Glomerular visceral epithelial cell (primary cell): ENCODE results near the gene NDUFB10.

Source experiments
- DNase-seq: peaks from one replicate; pipeline ENCODE4 v3.0.0-alpha.2; 2016; ENCODE audit errors: extremely low spot score

The NDUFB10 gene

GRCh38 chr16:2001456-2002355, 42.4 kb downstream of the NDUFB10 start:
- DNase-seq: no peak

DNA sequence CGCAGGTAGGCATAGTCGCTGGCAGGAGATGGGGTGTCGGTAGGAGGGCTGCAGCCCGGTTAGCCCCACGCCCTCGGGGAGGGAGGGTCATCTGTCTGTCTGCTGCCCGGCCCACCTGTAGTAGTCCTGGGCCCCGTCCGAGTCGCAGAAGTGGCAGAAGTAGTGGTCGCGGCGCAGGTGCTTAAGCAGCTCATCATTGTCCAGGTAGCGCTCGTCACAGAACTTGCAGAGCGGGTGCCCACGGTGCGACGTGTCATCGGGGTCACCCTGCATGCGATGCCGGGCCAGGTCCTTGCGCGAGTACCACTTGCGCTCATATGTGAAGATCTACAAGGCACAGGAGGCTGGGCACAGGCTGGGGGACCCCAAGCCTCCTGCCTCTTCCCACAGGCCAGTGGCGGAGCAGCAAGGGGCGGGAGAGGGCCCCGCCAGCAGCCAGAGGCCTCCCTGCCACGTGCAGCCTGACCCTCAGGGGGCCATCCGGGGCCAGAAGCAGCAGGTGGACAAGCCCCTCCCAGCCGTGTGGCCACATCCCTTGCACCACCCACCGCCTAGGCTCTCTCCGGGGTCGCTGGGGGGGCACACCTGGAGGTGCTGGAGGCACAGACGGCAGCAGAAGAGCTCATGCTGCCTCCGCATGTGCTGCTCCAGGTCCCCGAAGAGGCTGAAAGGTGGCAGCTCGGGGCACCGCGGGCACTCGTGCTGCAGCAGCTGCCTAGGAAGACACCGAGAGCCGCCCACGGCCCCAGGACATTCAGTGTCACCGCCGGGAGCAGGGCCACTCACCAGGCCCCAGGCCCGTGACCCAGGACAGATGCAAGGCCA, 43.3 kb downstream of the NDUFB10 start:
- DNase-seq: no peak

- DNase-seq: no peak
These were observed 44.0 kb downstream of the NDUFB10 start for GRCh38 chr16:2003231-2003826.

DNA sequence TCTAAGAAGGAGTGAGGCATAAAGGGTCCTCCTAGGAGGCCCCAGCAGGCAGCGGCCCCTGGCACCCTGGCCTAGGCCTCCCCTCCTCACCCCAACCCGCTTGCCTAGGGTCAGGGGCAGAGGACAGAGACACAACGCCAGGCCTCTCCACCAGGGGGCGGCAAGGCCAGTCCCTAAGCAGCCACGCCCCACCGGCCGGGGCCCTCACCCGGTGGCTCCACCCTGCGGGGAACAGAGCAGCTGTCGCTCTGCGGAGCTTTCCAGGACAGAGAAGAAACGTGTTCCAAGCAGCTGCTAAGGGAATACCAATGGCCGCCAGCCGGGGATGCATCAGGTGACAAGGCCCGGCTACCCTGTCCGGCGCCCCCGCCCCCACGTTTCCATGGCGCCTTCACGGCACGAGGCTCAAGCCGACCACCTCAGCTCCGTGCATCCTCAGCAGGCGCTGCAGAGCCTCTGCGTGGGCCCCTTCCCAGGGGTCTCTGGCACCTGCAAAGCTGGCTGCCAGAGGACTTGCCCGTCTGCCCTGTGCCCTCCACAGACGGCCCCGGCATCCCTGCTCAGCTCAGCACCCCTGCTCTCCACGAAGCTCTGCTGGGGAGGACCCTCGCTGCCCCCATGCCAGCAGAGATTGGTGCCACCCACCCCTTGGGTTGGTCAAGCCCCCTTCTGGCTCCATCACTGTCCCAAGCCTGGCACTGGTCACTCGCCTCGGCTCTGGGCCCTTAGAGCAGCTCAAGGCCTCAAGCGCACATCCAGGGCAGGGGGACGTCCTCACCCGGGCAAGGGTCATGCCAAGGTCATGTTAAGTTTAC, 44.7 kb downstream of the NDUFB10 start:
- peak; percentile 73 for DNase-seq

GRCh38 chr16:2004795-2005517, 45.6 kb downstream of the NDUFB10 start:
- DNase-seq: no peak

- no peak for DNase-seq
These were observed 46.3 kb downstream of the NDUFB10 start for GRCh38 chr16:2005646-2006045.

GRCh38 chr16:2006317-2006716, 47.0 kb downstream of the NDUFB10 start:
- DNase-seq: no peak

DNA sequence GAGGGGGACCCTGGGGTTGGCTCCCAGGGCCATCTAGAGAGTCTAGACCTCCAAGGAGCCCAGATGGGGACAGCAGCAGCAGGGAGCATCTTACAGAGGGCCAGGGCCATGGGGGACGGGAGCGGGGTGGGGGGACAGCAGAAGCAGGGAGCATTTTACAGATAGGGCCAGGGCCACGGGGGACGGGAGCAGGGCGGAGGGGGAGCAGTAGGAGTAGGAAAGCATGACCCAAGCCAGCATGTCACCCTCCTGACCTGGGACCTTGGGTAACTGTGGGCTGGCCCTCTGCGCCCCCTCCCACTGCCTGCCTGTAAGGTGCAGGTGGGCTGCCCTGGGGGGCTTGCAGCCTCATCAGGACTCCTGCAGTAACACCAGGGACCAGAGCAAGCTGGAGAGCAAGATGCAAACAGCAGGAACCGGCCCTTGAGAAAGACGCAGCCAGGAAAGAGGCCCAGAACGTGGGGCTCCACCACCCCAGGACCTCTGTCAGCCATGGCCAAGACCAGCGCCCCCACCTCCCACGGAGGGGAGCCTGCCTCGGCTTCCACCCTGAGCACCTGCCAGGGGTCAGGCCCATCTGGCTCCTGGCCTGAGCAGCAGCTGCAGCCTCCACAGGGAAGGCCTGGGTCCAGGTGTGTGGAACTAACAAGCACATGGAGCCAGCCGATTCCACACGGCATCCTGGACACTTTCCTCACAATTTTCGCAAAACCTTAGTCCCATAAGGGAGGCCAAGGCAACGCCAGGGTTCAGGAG, 47.9 kb downstream of the NDUFB10 start:
- DNase-seq: no peak

DNA sequence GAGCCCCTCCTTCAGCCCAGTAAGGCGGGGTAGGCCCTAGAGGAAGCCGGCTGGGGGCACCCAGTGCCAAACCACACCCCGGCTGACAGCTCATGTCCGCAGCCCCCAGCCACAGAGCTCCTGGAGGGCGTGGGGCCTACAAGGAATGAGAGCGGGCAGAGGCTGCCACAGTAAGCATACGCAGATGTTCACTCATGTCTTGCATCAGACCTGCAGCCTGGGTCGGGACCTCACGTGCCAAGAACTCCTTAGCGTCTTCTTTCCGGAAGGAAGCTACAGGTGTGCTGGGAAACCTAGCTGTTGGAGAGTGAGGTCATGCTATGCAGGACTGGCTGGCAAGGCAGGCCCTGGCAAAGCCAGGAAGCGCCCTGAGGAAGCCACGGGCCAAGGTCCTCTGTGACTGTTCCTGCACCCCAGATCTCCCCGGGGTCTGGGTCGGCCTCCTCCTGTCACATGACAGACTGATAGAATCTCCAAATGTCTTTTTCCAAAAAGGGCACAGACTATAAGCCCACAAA, 48.7 kb downstream of the NDUFB10 start:
- DNase-seq: peak; percentile 84

GRCh38 chr16:2008631-2009163, 49.4 kb downstream of the NDUFB10 start:
- DNase-seq: no peak

- peak; percentile 22 for DNase-seq
These were observed 49.9 kb downstream of the NDUFB10 start for GRCh38 chr16:2009164-2009711.

GRCh38 chr16:2009791-2010510, 50.6 kb downstream of the NDUFB10 start, which contains the start of gene ZNF598:
Gene ZNF598 (minus strand): TSS chr16:2009821.
- DNase-seq: peak; percentile 80
